Loucy (cell line): ENCODE results near the gene CNTNAP2.

Source experiments
- EZH2phosphoT487 ChIP-seq: fragments of 200-600 bp; IDR thresholded peaks from 2 replicates; pipeline ENCODE4 v1.6.1; 2018; ENCODE audit warnings: antibody characterized with exemption, mild to moderate bottlenecking, moderate library complexity, borderline replicate concordance
- TF ChIP-seq, protein P1 (sequence below): fragments of 200-600 bp; sonication (generic); conservative IDR thresholded peaks from 2 replicates; pipeline ENCODE4 v1.5.1; 2014; ENCODE audit warnings: mild to moderate bottlenecking, antibody characterized with exemption, low read length

DNA sequence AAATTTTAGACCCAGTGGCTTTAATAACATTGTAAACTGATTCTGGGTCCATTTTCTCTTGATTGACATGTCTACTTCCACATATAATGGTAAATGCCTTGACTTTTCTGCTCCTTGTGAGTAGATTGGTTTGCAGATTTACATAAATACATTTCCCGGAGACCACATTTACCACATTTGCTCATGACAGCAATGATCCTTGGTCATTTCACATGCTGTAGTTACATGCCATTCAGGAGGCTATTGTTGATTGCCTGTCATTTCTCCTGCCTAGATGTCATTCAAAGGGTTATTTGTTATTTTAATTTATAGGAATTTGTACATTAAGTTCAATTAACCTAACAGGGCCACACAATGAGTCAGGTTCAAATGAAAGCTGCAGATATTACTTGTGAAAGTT lies 280.5 kb downstream of the CNTNAP2 start:
- TF ChIP-seq, protein P1, sequence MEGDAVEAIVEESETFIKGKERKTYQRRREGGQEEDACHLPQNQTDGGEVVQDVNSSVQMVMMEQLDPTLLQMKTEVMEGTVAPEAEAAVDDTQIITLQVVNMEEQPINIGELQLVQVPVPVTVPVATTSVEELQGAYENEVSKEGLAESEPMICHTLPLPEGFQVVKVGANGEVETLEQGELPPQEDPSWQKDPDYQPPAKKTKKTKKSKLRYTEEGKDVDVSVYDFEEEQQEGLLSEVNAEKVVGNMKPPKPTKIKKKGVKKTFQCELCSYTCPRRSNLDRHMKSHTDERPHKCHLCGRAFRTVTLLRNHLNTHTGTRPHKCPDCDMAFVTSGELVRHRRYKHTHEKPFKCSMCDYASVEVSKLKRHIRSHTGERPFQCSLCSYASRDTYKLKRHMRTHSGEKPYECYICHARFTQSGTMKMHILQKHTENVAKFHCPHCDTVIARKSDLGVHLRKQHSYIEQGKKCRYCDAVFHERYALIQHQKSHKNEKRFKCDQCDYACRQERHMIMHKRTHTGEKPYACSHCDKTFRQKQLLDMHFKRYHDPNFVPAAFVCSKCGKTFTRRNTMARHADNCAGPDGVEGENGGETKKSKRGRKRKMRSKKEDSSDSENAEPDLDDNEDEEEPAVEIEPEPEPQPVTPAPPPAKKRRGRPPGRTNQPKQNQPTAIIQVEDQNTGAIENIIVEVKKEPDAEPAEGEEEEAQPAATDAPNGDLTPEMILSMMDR, result no peak
- TF ChIP-seq EZH2phosphoT487, result no peak
